IMR-90 (cell line): ENCODE measurements around the gene BCL2L1. TPM values are rescaled to one million over a fixed set of nuclear protein-coding genes. Genes with fewer than 3 reads are reported as not detected.

Experiments
- ATAC-seq: fragments of 200-7000 bp; cut with Tn5 transposase; 2 replicates; pipeline ENCODE4 v1.9.1; 2020; ENCODE audit warnings: low read depth, mild to moderate bottlenecking, moderate library complexity
- BruUV-seq: library from RNA; stranded (reverse); fragments of 400-500 nt; replicated peaks from 2 replicates; lab custom pipeline; 2021; lab: Mats Ljungman, UMichigan
- CTCF ChIA-PET: fragments of 300-600 bp; formaldehyde crosslinking; extraction: SDS; loops from one replicate; lab custom pipeline; 2021; ENCODE audit warnings: antibody characterized with exemption; lab: Yijun Ruan, JAX
- POLR2A ChIA-PET: fragments of 300-600 bp; sonication (Branson Sonifier 250); formaldehyde crosslinking; loops from one replicate; lab custom pipeline; 2022; ENCODE audit warnings: antibody characterized with exemption; ENCODE audit not compliant: unreplicated experiment; lab: Charles Lee
- DNase-seq: peaks from one replicate; pipeline ENCODE4 v3.0.0; 2013
- H2AFZ ChIP-seq: replicated peaks from 2 replicates; pipeline ENCODE3; 2013; ENCODE audit warnings: low read length, mild to moderate bottlenecking; ENCODE audit not compliant: poor library complexity
- H2AK5ac ChIP-seq: 2 replicates; pipeline ENCODE4 v1.6.1; 2013; ENCODE audit warnings: low read depth, low read length, inconsistent platforms
- H2AK9ac ChIP-seq: replicated peaks from 2 replicates; pipeline ENCODE3; 2013; ENCODE audit warnings: mild to moderate bottlenecking, low read depth, low read length, moderate library complexity; ENCODE audit not compliant: poor library complexity
- H2BK120ac ChIP-seq: 2 replicates; pipeline ENCODE4 v1.6.1; 2013; ENCODE audit warnings: low read depth, low read length, inconsistent platforms
- H2BK15ac ChIP-seq: 3 replicates; pipeline ENCODE4 v1.6.1; 2013; ENCODE audit warnings: low read depth, low read length, inconsistent platforms
- H2BK20ac ChIP-seq: 2 replicates; pipeline ENCODE4 v1.6.1; 2013; ENCODE audit warnings: low read depth, mild to moderate bottlenecking, inconsistent platforms, low read length, moderate library complexity
- H2BK5ac ChIP-seq: 2 replicates; pipeline ENCODE4 v1.6.1; 2013; ENCODE audit warnings: mild to moderate bottlenecking, low read depth, low read length, inconsistent platforms; ENCODE audit not compliant: poor library complexity, severe bottlenecking
- H3K14ac ChIP-seq: replicated peaks from 2 replicates; pipeline ENCODE4 v1.6.1; 2013; ENCODE audit warnings: low read depth, low read length, inconsistent platforms
- H3K18ac ChIP-seq: 2 replicates; pipeline ENCODE4 v1.6.1; 2013; ENCODE audit warnings: low read depth, low read length, control low read depth
- H3K23ac ChIP-seq: 2 replicates; pipeline ENCODE4 v1.6.1; 2013; ENCODE audit warnings: low read depth, low read length, inconsistent platforms
- H3K27ac ChIP-seq: 2 replicates; pipeline ENCODE4 v1.5.1; 2013; ENCODE audit warnings: mild to moderate bottlenecking, control low read depth, low read length; ENCODE audit not compliant: insufficient read depth
- H3K27me3 ChIP-seq: 2 replicates; pipeline ENCODE4 v1.6.1; 2013; ENCODE audit warnings: low read length; ENCODE audit not compliant: control insufficient read depth, insufficient read depth
- H3K36me3 ChIP-seq: 2 replicates; pipeline ENCODE4 v1.6.1; 2013; ENCODE audit warnings: low read length, mixed read lengths; ENCODE audit not compliant: control insufficient read depth, insufficient read depth
- H3K4ac ChIP-seq: 2 replicates; pipeline ENCODE4 v1.6.1; 2013; ENCODE audit warnings: low read depth, low read length, inconsistent platforms
- H3K4me1 ChIP-seq: 2 replicates; pipeline ENCODE4 v1.6.1; 2013; ENCODE audit warnings: low read length, mixed read lengths; ENCODE audit not compliant: control insufficient read depth, insufficient read depth
- H3K4me2 ChIP-seq: 2 replicates; pipeline ENCODE4 v1.6.1; 2013; ENCODE audit warnings: low read depth, mild to moderate bottlenecking, control low read depth, low read length, moderate library complexity
- H3K4me3 ChIP-seq: 2 replicates; pipeline ENCODE4 v1.5.1; 2013; ENCODE audit warnings: low read depth, mild to moderate bottlenecking, control low read depth, low read length, moderate library complexity; ENCODE audit not compliant: insufficient read depth
- H3K56ac ChIP-seq: 2 replicates; pipeline ENCODE4 v1.6.1; 2013; ENCODE audit warnings: low read length, inconsistent platforms; ENCODE audit not compliant: insufficient read depth; ENCODE audit errors: extremely low read depth
- H3K79me1 ChIP-seq, 2 experiments: 2 replicates each; pipeline ENCODE4 v1.6.1; 2013; ENCODE audit warnings: low read length in 2 of 2, inconsistent platforms in 1 of 2, low read depth in 1 of 2
- H3K9ac ChIP-seq: 2 replicates; pipeline ENCODE4 v1.6.1; 2013; ENCODE audit warnings: low read depth, low read length, control low read depth
- H3K9me1 ChIP-seq: 2 replicates; pipeline ENCODE4 v1.6.1; 2013; ENCODE audit warnings: low read length, inconsistent platforms; ENCODE audit not compliant: insufficient read depth
- H3K9me3 ChIP-seq: 2 replicates; pipeline ENCODE4 v1.6.1; 2013; ENCODE audit warnings: low read length; ENCODE audit not compliant: control insufficient read depth, insufficient read depth
- H4K20me1 ChIP-seq: 2 replicates; pipeline ENCODE4 v1.6.1; 2013; ENCODE audit warnings: low read length, inconsistent platforms; ENCODE audit not compliant: insufficient read depth
- H4K5ac ChIP-seq: 2 replicates; pipeline ENCODE4 v1.6.1; 2013; ENCODE audit warnings: mild to moderate bottlenecking, low read depth, low read length, control low read depth
- H4K8ac ChIP-seq, 2 experiments: 2 replicates each; pipeline ENCODE4 v1.6.1; 2013; ENCODE audit warnings: low read depth in 2 of 2, low read length in 2 of 2, control low read depth in 1 of 2, inconsistent platforms in 1 of 2
- H4K91ac ChIP-seq: 2 replicates; pipeline ENCODE4 v1.6.1; 2013; ENCODE audit warnings: low read depth, low read length, inconsistent platforms; ENCODE audit not compliant: insufficient read depth
- BHLHE40 ChIP-seq: fragments of 150-350 bp; IDR thresholded peaks from 2 replicates; pipeline ENCODE4 v1.6.1; 2016; ENCODE audit warnings: mild to moderate bottlenecking, low read depth, low read length
- CHD1 ChIP-seq: IDR thresholded peaks from 2 replicates; pipeline ENCODE4 v1.6.1; 2012; ENCODE audit warnings: low read depth, low read length, improper control_type of control experiment
- CTCF ChIP-seq: conservative IDR thresholded peaks from 2 replicates; pipeline ENCODE4 v1.5.1; 2012; ENCODE audit warnings: mild to moderate bottlenecking, low read depth, low read length, improper control_type of control experiment
- ELK1 ChIP-seq: fragments of 150-350 bp; IDR thresholded peaks from 2 replicates; pipeline ENCODE4 v1.6.1; 2016; ENCODE audit warnings: low read depth, mild to moderate bottlenecking, low read length, moderate library complexity, borderline replicate concordance
- FOS ChIP-seq: fragments of 150-350 bp; IDR thresholded peaks from 2 replicates; pipeline ENCODE4 v1.6.1; 2016; ENCODE audit warnings: low read depth, low read length
- MAFK ChIP-seq: IDR thresholded peaks from 2 replicates; pipeline ENCODE4 v1.6.1; 2012; ENCODE audit warnings: low read depth, low read length, improper control_type of control experiment
- MAZ ChIP-seq: IDR thresholded peaks from 2 replicates; pipeline ENCODE4 v1.6.1; 2012; ENCODE audit warnings: low read depth, mild to moderate bottlenecking, low read length, improper control_type of control experiment, moderate library complexity, borderline replicate concordance
- MXI1 ChIP-seq: IDR thresholded peaks from 2 replicates; pipeline ENCODE4 v1.6.1; 2012; ENCODE audit warnings: low read depth, mild to moderate bottlenecking, low read length, moderate library complexity, borderline replicate concordance
- NFE2L2 ChIP-seq: fragments of 150-350 bp; IDR thresholded peaks from 2 replicates; pipeline ENCODE4 v1.6.1; 2016; ENCODE audit warnings: low read depth, mild to moderate bottlenecking, low read length
- RAD21 ChIP-seq: IDR thresholded peaks from 2 replicates; pipeline ENCODE4 v1.6.1; 2012; ENCODE audit warnings: low read length, improper control_type of control experiment
- RCOR1 ChIP-seq: IDR thresholded peaks from 2 replicates; pipeline ENCODE4 v1.6.1; 2012; ENCODE audit warnings: mild to moderate bottlenecking, low read length, improper control_type of control experiment; ENCODE audit not compliant: insufficient replicate concordance
- RFX5 ChIP-seq: IDR thresholded peaks from 2 replicates; pipeline ENCODE4 v1.8.0; 2012; ENCODE audit warnings: low read depth, mild to moderate bottlenecking, low read length, moderate library complexity
- USF2 ChIP-seq: fragments of 150-350 bp; IDR thresholded peaks from 2 replicates; pipeline ENCODE4 v1.6.1; 2017; ENCODE audit warnings: mild to moderate bottlenecking, antibody characterized with exemption, low read length, low read depth
- WGBS, 2 experiments: methylation state at CpG; one replicate each; pipeline versions ENCODE4 v1.1.5 to v1.1.7; 2013; ENCODE audit warnings: missing lambda C conversion rate in 2 of 2; ENCODE audit not compliant: insufficient read length in 1 of 2; ENCODE audit errors: extremely low coverage in 2 of 2; 5-methylcytosine and 5-hydroxymethylcytosine counted together
- dilution Hi-C: fragments of 300-500 bp; cut with HindIII; formaldehyde crosslinking; loops from one replicate; pipeline ENCODE4 v1.14.3; 2018; ENCODE audit warnings: low sequenced_read_pairs; ENCODE audit not compliant: unreplicated experiment
- in situ Hi-C: fragments of 300-500 bp; cut with MboI; formaldehyde crosslinking; loops from 3 replicates; pipeline ENCODE4 v1.14.3; 2019; ENCODE audit warnings: low sequenced_read_pairs, inconsistent platforms, mixed read lengths
- intact Hi-C: fragments of 100-400 bp; cut with micrococcal nuclease; formaldehyde crosslinking; loops from 2 replicates; pipeline ENCODE4 v1.10.0; 2022
- polyA plus RNA-seq, 3 experiments: library from polyadenylated mRNA; depleted of rRNA; stranded (reverse); fragments of >200 nt; gene quantifications; 2 replicates each; pipeline ENCODE4 v1.2.3, GENCODE V29; 2012; ENCODE audit warnings: low replicate concordance in 1 of 3
- total RNA-seq: library from RNA; depleted of rRNA; stranded (reverse); fragments of >200 nt; gene quantifications from 2 replicates; pipeline ENCODE4 v1.2.3, GENCODE V29; 2012

BCL2L1 gene
- total and polyA plus RNA-seq, 2 of the 4 experiments (the other 2 are of a cell fraction) = 40.2 to 41.9 TPM

- intact Hi-C loops = no loop called here
- H4K91ac ChIP-seq = peak overlapping the region; percentile 62
- in situ Hi-C loops = no loop called here
- H3K56ac ChIP-seq = no peak overlapping the region
- dilution Hi-C loops = no loop called here
- POLR2A ChIA-PET = no interaction called here
- no peaks in the 10 kb centered on the region for H3K36me3 ChIP-seq
- no peak for DNase-seq
- H3K79me1 ChIP-seq = no peaks in the 10 kb centered on the region
- H3K18ac ChIP-seq = peak overlapping the region; percentile 36; the same call in 1 of the 2 replicates
- H2BK5ac ChIP-seq = no peak overlapping the region
- peak overlapping the region; percentile 61 for H3K4ac ChIP-seq
- no peak overlapping the region for H2BK15ac ChIP-seq
- peak overlapping the region; percentile 79 for H2BK20ac ChIP-seq
- 77% methylated on average over 36 of the region's 40 CpGs; no CpG with 5 or more reads in 1 of the 2 experiments for WGBS, 2 experiments
- peak overlapping the region; percentile 44 for H2AK9ac ChIP-seq
- no peaks in the 10 kb centered on the region for H3K9me3 ChIP-seq
- no peaks in the 10 kb centered on the region; the same call in 1 of the 2 replicates for H3K9me1 ChIP-seq
- H3K14ac ChIP-seq = peak overlapping the region; percentile 50; the same call in 1 of the 2 replicates
- no peak overlapping the region for H3K4me3 ChIP-seq
- H3K4me1 ChIP-seq = peaks cover 11% of the 10 kb centered on the region; the same call in 1 of the 2 replicates
- ATAC-seq = peak; percentile 34
- H2AK5ac ChIP-seq = peak overlapping the region; percentile 50; the same call in 1 of the 2 replicates
- H2AFZ ChIP-seq = peak overlapping the region; percentile 85
- peak overlapping the region; percentile 22; the same call in 1 of the 2 replicates for H4K5ac ChIP-seq
- CTCF ChIA-PET = interaction anchor here (1.0 to 2.9 kb wide), 3 partner anchors 29 to 91 kb away, joined by 3 to 26 read pairs (median 12); partner anchors contain the start of gene BCL2L1
- H3K27ac ChIP-seq = peak overlapping the region; percentile 16; the same call in 1 of the 2 replicates
- BruUV-seq = no TSS peak
- no peaks in the 10 kb centered on the region for H4K20me1 ChIP-seq
- H3K23ac ChIP-seq = no peak overlapping the region
- H4K8ac ChIP-seq = peak overlapping the region in 1 of 2 experiments; percentile 86; a peak in 1 of 4 replicates
- peaks cover 3% of the 10 kb centered on the region; the same call in 1 of the 2 replicates for H3K27me3 ChIP-seq
- no peak overlapping the region; the same call in 1 of the 2 replicates for H3K4me2 ChIP-seq
- H2BK120ac ChIP-seq = peak overlapping the region; percentile 76
- H3K9ac ChIP-seq = no peak overlapping the region
- no peak for TF ChIP-seq BHLHE40
- TF ChIP-seq RAD21 = no peak
- no peak for TF ChIP-seq ELK1
- no peak for TF ChIP-seq MXI1
- TF ChIP-seq USF2 = no peak
- no peak for TF ChIP-seq RCOR1
- TF ChIP-seq MAFK = no peak
- no peak for TF ChIP-seq RFX5
- no peak for TF ChIP-seq FOS
- no peak for TF ChIP-seq MAZ
- TF ChIP-seq CHD1 = no peak
- no peak for TF ChIP-seq CTCF
- TF ChIP-seq NFE2L2 = no peak
Observed at GRCh38 chr20:31632548-31633338, 89.9 kb downstream of the BCL2L1 start.
